Gastroesophageal sphincter (tissue), 2 donors: ENCODE data around the gene TMEM151A.

Source experiments
- POLR2A ChIP-seq, 2 donors: fragments of 450-650 bp; IDR thresholded peaks; one replicate each; pipeline ENCODE4 v1.6.1; 2017; ENCODE audit warnings: antibody characterized with exemption in 2 of 2, mild to moderate bottlenecking in 2 of 2, moderate library complexity in 1 of 2
- POLR2AphosphoS5 ChIP-seq: sonication (generic); formaldehyde crosslinking; IDR thresholded peaks from one replicate; pipeline ENCODE4 v1.6.1; 2017; ENCODE audit warnings: antibody characterized with exemption

GRCh38 chr11:66267039-66267378 is 24.7 kb upstream of the TMEM151A start:
- no peak for TF ChIP-seq POLR2AphosphoS5
- no peak for TF ChIP-seq POLR2A (IDR thresholded peaks at IDR 0.05)
